Gastrocnemius medialis (tissue), 4 donors: ENCODE data around the gene FAM83G.

Experiments used
- POLR2A ChIP-seq, 2 donors: fragments of 450-650 bp; IDR thresholded peaks; one replicate each; pipeline ENCODE4 v1.6.1; 2017; ENCODE audit warnings: antibody characterized with exemption in 2 of 2, mild to moderate bottlenecking in 2 of 2, moderate library complexity in 2 of 2
- TF ChIP-seq, protein P1 (sequence below), 5 experiments: fragments of 450-650 bp in 3 of 5; fragments of 200-600 bp in 2 of 5; sonication (generic) in 2 of 5; IDR thresholded peaks in 4 of 5; conservative IDR thresholded peaks in 1 of 5; 1 replicate in 4 of 5; 2 replicates in 1 of 5; pipeline ENCODE4 v1.5.1; 2016 to 2019; ENCODE audit warnings: antibody characterized with exemption in 5 of 5, mild to moderate bottlenecking in 3 of 5, moderate library complexity in 3 of 5

DNA sequence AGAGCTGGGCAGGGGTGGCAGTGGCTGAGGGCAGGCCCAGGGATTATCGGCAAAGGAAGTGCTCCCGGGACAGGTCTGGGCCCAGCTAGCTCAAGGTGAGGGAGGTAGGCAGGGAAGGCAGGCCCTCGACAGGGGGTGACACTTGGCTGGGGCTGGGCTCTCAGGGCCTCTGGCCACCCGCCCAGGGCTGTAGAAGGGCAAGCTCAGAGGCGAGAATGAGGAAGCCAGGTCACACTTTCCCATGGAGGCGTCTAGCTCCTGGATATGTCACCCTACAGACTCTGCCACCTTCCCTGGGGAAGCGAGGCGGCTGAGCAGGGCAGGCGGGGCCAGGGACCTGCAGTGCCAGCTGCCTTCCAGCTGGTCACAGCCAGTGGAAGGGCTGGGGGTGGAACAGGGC, 19.1 kb downstream of the FAM83G start:
- TF ChIP-seq, protein P1, sequence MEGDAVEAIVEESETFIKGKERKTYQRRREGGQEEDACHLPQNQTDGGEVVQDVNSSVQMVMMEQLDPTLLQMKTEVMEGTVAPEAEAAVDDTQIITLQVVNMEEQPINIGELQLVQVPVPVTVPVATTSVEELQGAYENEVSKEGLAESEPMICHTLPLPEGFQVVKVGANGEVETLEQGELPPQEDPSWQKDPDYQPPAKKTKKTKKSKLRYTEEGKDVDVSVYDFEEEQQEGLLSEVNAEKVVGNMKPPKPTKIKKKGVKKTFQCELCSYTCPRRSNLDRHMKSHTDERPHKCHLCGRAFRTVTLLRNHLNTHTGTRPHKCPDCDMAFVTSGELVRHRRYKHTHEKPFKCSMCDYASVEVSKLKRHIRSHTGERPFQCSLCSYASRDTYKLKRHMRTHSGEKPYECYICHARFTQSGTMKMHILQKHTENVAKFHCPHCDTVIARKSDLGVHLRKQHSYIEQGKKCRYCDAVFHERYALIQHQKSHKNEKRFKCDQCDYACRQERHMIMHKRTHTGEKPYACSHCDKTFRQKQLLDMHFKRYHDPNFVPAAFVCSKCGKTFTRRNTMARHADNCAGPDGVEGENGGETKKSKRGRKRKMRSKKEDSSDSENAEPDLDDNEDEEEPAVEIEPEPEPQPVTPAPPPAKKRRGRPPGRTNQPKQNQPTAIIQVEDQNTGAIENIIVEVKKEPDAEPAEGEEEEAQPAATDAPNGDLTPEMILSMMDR (IDR thresholded peaks at IDR 0.05 in 4 of 5, conservative IDR thresholded peaks at IDR 0.05 in 1 of 5): no peak
- TF ChIP-seq POLR2A (IDR thresholded peaks at IDR 0.05): no peak
